ENCODE results near the gene ANKRD39. TPM values are rescaled to one million over a fixed set of nuclear protein-coding genes. Genes with fewer than 3 reads are reported as not detected.
"Not testable (repeated sequence)": the region's sequence is repeated elsewhere in the genome, so short reads cannot be mapped to it uniquely, and the experiment has no call there.

Gene ANKRD39
- total and polyA plus RNA-seq, 2 donors from 2014 or later, result 10.8 to 19.2 TPM

GRCh38 chr2:96863575-96864342 is 5.9 kb upstream of the ANKRD39 start:
- H3K36me3 ChIP-seq (ENCODE audit: control insufficient read depth in 2 of 3, insufficient read depth in 3 of 3, low read length in 3 of 3), result peaks cover 8 to 22% (median 18%) of the 10 kb centered on the region in 3 donors
- no peaks in the 10 kb centered on the region for H3K27me3 ChIP-seq (ENCODE audit: control insufficient read depth, insufficient read depth, low read length)
- H3K4me1 ChIP-seq (ENCODE audit: control insufficient read depth in 2 of 3, insufficient read depth in 2 of 3, low read depth in 1 of 3, low read length in 3 of 3), result peaks cover 0 to 25% (median 0%) of the 10 kb centered on the region in 3 donors
- DNase-seq (no peak), FAIRE-seq (no peak)
- H3K4me3 ChIP-seq (ENCODE audit: low read length in 3 of 3), result no peak overlapping the region
- TF ChIP-seq CTCF (IDR thresholded peaks at IDR 0.05; ENCODE audit: borderline replicate concordance, extremely low read depth, insufficient read depth), result no peak
- H3K9ac ChIP-seq (ENCODE audit: low read length in 3 of 3), result no peak overlapping the region
- H3K27ac ChIP-seq (ENCODE audit: low read depth in 2 of 2, low read length in 2 of 2), result no peak overlapping the region
- intact Hi-C loops (cut with DNase I), result loop anchor here (5.0 kb wide), 1 partner anchor 94 kb away; no protein-coding TSS in a partner anchor
- no peaks in the 10 kb centered on the region for H3K9me3 ChIP-seq (ENCODE audit: control insufficient read depth in 2 of 3, insufficient read depth in 1 of 3, low read length in 3 of 3)

- H3K27ac ChIP-seq (ENCODE audit: low read depth in 2 of 2, low read length in 2 of 2); FAIRE-seq; H3K9ac ChIP-seq (ENCODE audit: low read length in 3 of 3); H3K27me3 ChIP-seq (ENCODE audit: control insufficient read depth, insufficient read depth, low read length); DNase-seq; H3K4me3 ChIP-seq (ENCODE audit: low read length in 3 of 3); H3K9me3 ChIP-seq (ENCODE audit: control insufficient read depth in 2 of 3, insufficient read depth in 1 of 3, low read length in 3 of 3): not testable (repeated sequence)
- H3K36me3 ChIP-seq (ENCODE audit: control insufficient read depth in 2 of 3, insufficient read depth in 3 of 3, low read length in 3 of 3), result peaks cover 8 to 22% (median 18%) of the 10 kb centered on the region in 3 donors
- intact Hi-C loops (cut with DNase I), result loop anchor here (5.0 kb wide), 1 partner anchor 94 kb away; no protein-coding TSS in a partner anchor
- peaks cover 0 to 25% (median 0%) of the 10 kb centered on the region in 3 donors for H3K4me1 ChIP-seq (ENCODE audit: control insufficient read depth in 2 of 3, insufficient read depth in 2 of 3, low read depth in 1 of 3, low read length in 3 of 3)
These were observed 5.2 kb upstream of the ANKRD39 start for GRCh38 chr2:96863056-96863455.

- no peak for TF ChIP-seq CTCF (IDR thresholded peaks at IDR 0.05; ENCODE audit: borderline replicate concordance, extremely low read depth, insufficient read depth)
- peaks cover 8 to 21% (median 18%) of the 10 kb centered on the region in 3 donors for H3K36me3 ChIP-seq (ENCODE audit: control insufficient read depth in 2 of 3, insufficient read depth in 3 of 3, low read length in 3 of 3)
- FAIRE-seq, result no peak
- H3K27ac ChIP-seq (ENCODE audit: low read depth in 2 of 2, low read length in 2 of 2), result no peak overlapping the region
- DNase-seq, result peak in 1 of 5 donors; percentile 79
- H3K9me3 ChIP-seq (ENCODE audit: control insufficient read depth in 2 of 3, insufficient read depth in 1 of 3, low read length in 3 of 3), result no peaks in the 10 kb centered on the region
- intact Hi-C loops (cut with DNase I), result loop anchor here (5.0 kb wide), 1 partner anchor 96 kb away; no protein-coding TSS in a partner anchor
- H3K9ac ChIP-seq (ENCODE audit: low read length in 3 of 3), result no peak overlapping the region
- no peaks in the 10 kb centered on the region for H3K27me3 ChIP-seq (ENCODE audit: control insufficient read depth, insufficient read depth, low read length)
- H3K4me1 ChIP-seq (ENCODE audit: control insufficient read depth in 2 of 3, insufficient read depth in 2 of 3, low read depth in 1 of 3, low read length in 3 of 3), result peaks cover 0 to 18% (median 7%) of the 10 kb centered on the region in 3 donors
- H3K4me3 ChIP-seq (ENCODE audit: low read length in 3 of 3), result no peak overlapping the region
These were observed 3.3 kb upstream of the ANKRD39 start for GRCh38 chr2:96861074-96861473.

All from kidney (tissue), 14 donors.